GM12878 (cell line): ENCODE measurements around the gene MAPKAP1. TPM values are rescaled to one million over a fixed set of nuclear protein-coding genes. Genes with fewer than 3 reads are reported as not detected.

Source experiments
- ATAC-seq: fragments of 200-7000 bp; cut with Tn5 transposase; 3 replicates; pipeline ENCODE4 v1.9.1; 2020; ENCODE audit warnings: mild to moderate bottlenecking, moderate library complexity
- BruUV-seq: library from RNA; stranded (reverse); fragments of 400-500 nt; replicated peaks from 2 replicates; lab custom pipeline; 2021; lab: Mats Ljungman, UMichigan
- CTCF ChIA-PET: fragments of 300-600 bp; sonication (Branson Sonifier 250); formaldehyde crosslinking; extraction: SDS; loops from one replicate; lab custom pipeline; 2021; ENCODE audit warnings: inconsistent platforms; lab: Yijun Ruan, JAX
- POLR2A ChIA-PET: fragments of 350-600 bp; formaldehyde crosslinking; extraction: SDS; loops from one replicate; lab custom pipeline; 2021; ENCODE audit warnings: inconsistent platforms; lab: Charles Lee
- RAD21 ChIA-PET: fragments of 300-600 bp; sonication (Branson Sonifier 250); formaldehyde crosslinking; loops from one replicate; lab custom pipeline; 2023; ENCODE audit warnings: antibody characterized with exemption; ENCODE audit not compliant: unreplicated experiment; lab: Charles Lee
- SMC1A ChIA-PET: fragments of 300-600 bp; sonication (Branson Sonifier 250); formaldehyde crosslinking; loops from one replicate; lab custom pipeline; 2023; ENCODE audit not compliant: unreplicated experiment, uncharacterized antibody; lab: Charles Lee
- DNase-seq: peaks from one replicate; pipeline ENCODE4 v3.0.0-alpha.2; 2011; ENCODE audit warnings: low read depth, low spot score
- FAIRE-seq: peaks from 3 replicates; lab custom pipeline; 2011; peaks lifted over from hg19 to GRCh38; lab: Jason Lieb, UNC
- H2AFZ ChIP-seq: 2 replicates; pipeline ENCODE4 v1.6.0; 2011; ENCODE audit warnings: low read depth, low read length, control low read depth; ENCODE audit not compliant: control insufficient read depth
- H3K27ac ChIP-seq: 2 replicates; pipeline ENCODE4 v1.5.1; 2011; ENCODE audit warnings: control low read depth; ENCODE audit not compliant: control insufficient read depth, insufficient read depth
- H3K27me3 ChIP-seq, 2 experiments: replicated peaks in 1 of 2; 2 replicates each; pipeline versions ENCODE4 v1.6.0 to v1.6.1; 2011; ENCODE audit warnings: low read length in 1 of 2; ENCODE audit not compliant: control insufficient read depth in 2 of 2, insufficient read depth in 2 of 2
- H3K36me3 ChIP-seq, 2 experiments: 2 replicates each; pipeline ENCODE4 v1.5.1; 2011; ENCODE audit warnings: low read length in 1 of 2; ENCODE audit not compliant: control insufficient read depth in 2 of 2, insufficient read depth in 2 of 2
- H3K4me1 ChIP-seq: 2 replicates; pipeline ENCODE4 v1.6.1; 2011; ENCODE audit warnings: mild to moderate bottlenecking, low read length, moderate library complexity, mixed read lengths; ENCODE audit not compliant: control insufficient read depth, insufficient read depth
- H3K4me2 ChIP-seq: 2 replicates; pipeline ENCODE4 v1.6.0; 2011; ENCODE audit warnings: control low read depth; ENCODE audit not compliant: control insufficient read depth, insufficient read depth
- H3K4me3 ChIP-seq: fragments of 200-600 bp; sonication (generic); 2 replicates; pipeline ENCODE4 v1.5.1; 2016
- H3K79me2 ChIP-seq: 2 replicates; pipeline ENCODE4 v1.6.0; 2011; ENCODE audit warnings: low read length; ENCODE audit not compliant: control insufficient read depth, insufficient read depth
- H3K9ac ChIP-seq: 2 replicates; pipeline ENCODE4 v1.8.0; 2011; ENCODE audit warnings: low read length, control low read depth, mixed read lengths; ENCODE audit not compliant: control insufficient read depth, insufficient read depth
- H3K9me3 ChIP-seq: replicated peaks from 3 replicates; pipeline ENCODE4 v1.5.1; 2011; ENCODE audit warnings: mild to moderate bottlenecking, low read length; ENCODE audit not compliant: control insufficient read depth, insufficient read depth
- H4K20me1 ChIP-seq: 2 replicates; pipeline ENCODE4 v1.6.0; 2011; ENCODE audit not compliant: control insufficient read depth, insufficient read depth
- BMI1 ChIP-seq: fragments of 450-650 bp; IDR thresholded peaks from 2 replicates; pipeline ENCODE4 v1.6.1; 2016; ENCODE audit warnings: mild to moderate bottlenecking, moderate library complexity, borderline replicate concordance
- CBFB ChIP-seq: IDR thresholded peaks from 2 replicates; pipeline ENCODE4 v1.6.1; 2016; ENCODE audit warnings: antibody characterized with exemption, low read depth
- CREM ChIP-seq: IDR thresholded peaks from 2 replicates; pipeline ENCODE4 v1.6.1; 2014; ENCODE audit warnings: antibody characterized with exemption, low read depth
- EZH2 ChIP-seq: IDR thresholded peaks from 2 replicates; pipeline ENCODE4 v1.6.1; 2012; ENCODE audit warnings: low read depth, mild to moderate bottlenecking, control low read depth, inconsistent platforms, low read length, borderline replicate concordance; ENCODE audit not compliant: control insufficient read depth
- FOXM1 ChIP-seq: IDR thresholded peaks from 2 replicates; pipeline ENCODE4 v1.6.1; 2012; ENCODE audit warnings: low read depth, mild to moderate bottlenecking, inconsistent platforms, low read length, moderate library complexity
- HDGF ChIP-seq: fragments of 450-650 bp; IDR thresholded peaks from 2 replicates; pipeline ENCODE4 v1.6.1; 2016; ENCODE audit warnings: antibody characterized with exemption
- LARP7 ChIP-seq: fragments of 450-650 bp; IDR thresholded peaks from 2 replicates; pipeline ENCODE4 v1.6.1; 2017; ENCODE audit warnings: mild to moderate bottlenecking
- MEF2B ChIP-seq: fragments of 450-650 bp; IDR thresholded peaks from 2 replicates; pipeline ENCODE4 v1.6.1; 2018; ENCODE audit warnings: mild to moderate bottlenecking, moderate library complexity; ENCODE audit not compliant: partially characterized antibody, poor library complexity, severe bottlenecking
- NBN ChIP-seq: fragments of 450-650 bp; IDR thresholded peaks from 2 replicates; pipeline ENCODE4 v1.6.1; 2016
- NFIC ChIP-seq: IDR thresholded peaks from 2 replicates; pipeline ENCODE4 v1.6.1; 2012; ENCODE audit warnings: low read depth, mild to moderate bottlenecking, inconsistent platforms, low read length, moderate library complexity
- POLR2AphosphoS2 ChIP-seq: IDR thresholded peaks from 2 replicates; pipeline ENCODE4 v1.6.1; 2011; ENCODE audit warnings: low read depth, mild to moderate bottlenecking, low read length, improper control_type of control experiment, moderate library complexity
- POLR2AphosphoS5 ChIP-seq: IDR thresholded peaks from 2 replicates; pipeline ENCODE4 v1.6.1; 2011; ENCODE audit warnings: mild to moderate bottlenecking, low read length, inconsistent platforms
- RBBP5 ChIP-seq: fragments of 200-600 bp; sonication (generic); conservative IDR thresholded peaks from 2 replicates; pipeline ENCODE4 v1.6.1; 2016
- SMC3 ChIP-seq: IDR thresholded peaks from 2 replicates; pipeline ENCODE4 v1.6.1; 2011; ENCODE audit warnings: low read length, improper control_type of control experiment, borderline replicate concordance
- SUZ12 ChIP-seq: fragments of 200-600 bp; sonication (generic); IDR thresholded peaks from one replicate; pipeline ENCODE4 v1.6.1; 2018; ENCODE audit warnings: antibody characterized with exemption, mild to moderate bottlenecking; ENCODE audit not compliant: unreplicated experiment
- YBX1 ChIP-seq: fragments of 450-650 bp; IDR thresholded peaks from 2 replicates; pipeline ENCODE4 v1.6.1; 2016; ENCODE audit warnings: antibody characterized with exemption
- ZNF207 ChIP-seq: fragments of 450-650 bp; IDR thresholded peaks from 2 replicates; pipeline ENCODE4 v1.6.1; 2014; ENCODE audit warnings: antibody characterized with exemption, mild to moderate bottlenecking, borderline replicate concordance
- WGBS: methylation state at CpG from one replicate; pipeline ENCODE4 v1.1.6; 2016; ENCODE audit warnings: low lambda C conversion rate; ENCODE audit not compliant: insufficient replicate concordance, insufficient coverage; ENCODE audit errors: missing lambda C conversion rate; 5-methylcytosine and 5-hydroxymethylcytosine counted together
- in situ Hi-C: fragments of 300-500 bp; cut with MboI; formaldehyde crosslinking; loops from 9 replicates; pipeline ENCODE4 v1.14.3; 2018; ENCODE audit warnings: mixed read lengths
- intact Hi-C: fragments of 100-400 bp; cut with micrococcal nuclease; formaldehyde crosslinking; loops from one replicate; pipeline ENCODE4 v1.14.2; 2022; ENCODE audit not compliant: unreplicated experiment
- polyA plus RNA-seq, 11 experiments: library from polyadenylated mRNA; depleted of rRNA in 4 of 11; unstranded in 6 of 11; stranded (reverse) in 5 of 11; fragments of >200 nt; fragmentation: Nextera tagmentation in 4 of 11; fragmentation: Illumina TruSeq in 1 of 11; extraction: Ambion mirVana in 4 of 11; extraction: Trizol in 1 of 11; gene quantifications; 1 replicate in 1 of 11; 2 replicates in 10 of 11; pipeline versions ENCODE4 v1.2.1 to v1.2.3, GENCODE V29; 2011 to 2016; ENCODE audit warnings: inconsistent platforms in 2 of 11, missing spikeins in 2 of 11, low read depth in 1 of 11
- total RNA-seq, 4 experiments: library from RNA; depleted of rRNA in 3 of 4; stranded (reverse); fragments of >200 nt in 3 of 4; fragmentation: Illumina TruSeq in 1 of 4; extraction: Trizol in 1 of 4; gene quantifications; 2 replicates each; pipeline versions ENCODE4 v1.2.1 to v1.2.3, GENCODE V29; 2013 to 2021
- TF ChIP-seq, protein P1 (sequence below): IDR thresholded peaks from 2 replicates; pipeline ENCODE4 v1.6.1; 2012; ENCODE audit warnings: low read length, inconsistent platforms
- TF ChIP-seq, protein P2 (sequence below): fragments of 450-650 bp; IDR thresholded peaks from 2 replicates; pipeline ENCODE4 v1.6.1; 2016; ENCODE audit warnings: mild to moderate bottlenecking
- TF ChIP-seq, protein P3 (sequence below): fragments of 450-650 bp; IDR thresholded peaks from 2 replicates; pipeline ENCODE4 v1.6.1; 2017; ENCODE audit warnings: borderline replicate concordance

The MAPKAP1 gene
- total and polyA plus RNA-seq, 10 of the 15 experiments (the other 5 are each of a cell fraction or from before 2014, with no cell fraction given) = 5.1 to 188 (median 105) TPM

DNA sequence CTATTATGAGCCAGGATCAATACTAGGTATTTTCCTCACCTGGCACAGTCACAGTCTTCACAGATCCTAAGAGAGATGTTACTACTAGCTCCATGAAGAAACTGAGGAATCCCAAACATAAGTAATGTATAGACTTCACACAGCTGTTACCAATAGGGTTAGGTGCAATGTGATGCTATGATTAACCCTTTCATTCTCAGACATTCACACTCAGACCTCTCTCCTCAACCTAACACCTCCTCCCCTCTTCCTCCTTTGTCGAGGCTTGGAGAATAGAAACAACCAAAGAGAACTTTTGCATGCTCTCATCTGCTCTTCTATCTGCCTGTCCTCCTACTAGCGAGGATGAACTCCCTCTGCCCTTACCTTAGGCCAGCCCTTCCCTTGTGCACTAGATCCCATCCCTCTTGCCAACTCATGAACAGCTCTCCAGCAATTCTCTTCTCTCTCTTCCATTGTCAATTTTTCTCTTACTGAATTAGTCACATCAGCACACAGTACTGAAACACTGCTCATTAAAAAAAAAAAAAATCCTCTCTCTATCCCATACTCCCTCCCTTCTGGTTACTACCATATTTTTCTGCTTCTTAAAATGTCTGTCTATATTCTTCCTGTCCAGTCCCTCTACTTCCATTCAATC lies 47.7 kb downstream of the MAPKAP1 start:
- FAIRE-seq (no peak), ATAC-seq (peak; percentile 28), DNase-seq (no peak)
- peaks cover 25% of the 10 kb centered on the region for H3K79me2 ChIP-seq
- no peaks in the 10 kb centered on the region; the same call in 2 of the 3 replicates for H3K9me3 ChIP-seq
- H4K20me1 ChIP-seq = no peaks in the 10 kb centered on the region
- 68% methylated on average over 2 of the region's 2 CpGs for WGBS
- POLR2A ChIA-PET = interaction anchor here (0.9 to 2.6 kb wide), 5 partner anchors 9 to 48 kb away, joined by 3 to 20 read pairs (median 6); partner anchors contain the start of gene MAPKAP1
- RAD21 ChIA-PET = interaction anchor here (0.8 to 4.7 kb wide), 4 partner anchors 8 to 26 kb away, joined by 3 to 28 read pairs (median 4); no protein-coding TSS in a partner anchor
- in situ Hi-C loops = no loop called here
- peak overlapping the region; percentile 25; the same call in 1 of the 2 replicates for H3K9ac ChIP-seq
- no peak overlapping the region for H2AFZ ChIP-seq
- peaks cover 21% of the 10 kb centered on the region for H3K4me1 ChIP-seq
- H3K4me2 ChIP-seq = 0 out of 2 replicates have a peak overlapping the region, but pooled peaks have one; percentile 58
- H3K36me3 ChIP-seq = peaks cover 4 to 5% of the 10 kb centered on the region in 2 experiments; a peak in 3 of 4 replicates
- no peak for TF ChIP-seq POLR2AphosphoS5
- TF ChIP-seq, protein P1, sequence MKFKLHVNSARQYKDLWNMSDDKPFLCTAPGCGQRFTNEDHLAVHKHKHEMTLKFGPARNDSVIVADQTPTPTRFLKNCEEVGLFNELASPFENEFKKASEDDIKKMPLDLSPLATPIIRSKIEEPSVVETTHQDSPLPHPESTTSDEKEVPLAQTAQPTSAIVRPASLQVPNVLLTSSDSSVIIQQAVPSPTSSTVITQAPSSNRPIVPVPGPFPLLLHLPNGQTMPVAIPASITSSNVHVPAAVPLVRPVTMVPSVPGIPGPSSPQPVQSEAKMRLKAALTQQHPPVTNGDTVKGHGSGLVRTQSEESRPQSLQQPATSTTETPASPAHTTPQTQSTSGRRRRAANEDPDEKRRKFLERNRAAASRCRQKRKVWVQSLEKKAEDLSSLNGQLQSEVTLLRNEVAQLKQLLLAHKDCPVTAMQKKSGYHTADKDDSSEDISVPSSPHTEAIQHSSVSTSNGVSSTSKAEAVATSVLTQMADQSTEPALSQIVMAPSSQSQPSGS = no peak
- TF ChIP-seq LARP7 = no peak
- TF ChIP-seq, protein P2, sequence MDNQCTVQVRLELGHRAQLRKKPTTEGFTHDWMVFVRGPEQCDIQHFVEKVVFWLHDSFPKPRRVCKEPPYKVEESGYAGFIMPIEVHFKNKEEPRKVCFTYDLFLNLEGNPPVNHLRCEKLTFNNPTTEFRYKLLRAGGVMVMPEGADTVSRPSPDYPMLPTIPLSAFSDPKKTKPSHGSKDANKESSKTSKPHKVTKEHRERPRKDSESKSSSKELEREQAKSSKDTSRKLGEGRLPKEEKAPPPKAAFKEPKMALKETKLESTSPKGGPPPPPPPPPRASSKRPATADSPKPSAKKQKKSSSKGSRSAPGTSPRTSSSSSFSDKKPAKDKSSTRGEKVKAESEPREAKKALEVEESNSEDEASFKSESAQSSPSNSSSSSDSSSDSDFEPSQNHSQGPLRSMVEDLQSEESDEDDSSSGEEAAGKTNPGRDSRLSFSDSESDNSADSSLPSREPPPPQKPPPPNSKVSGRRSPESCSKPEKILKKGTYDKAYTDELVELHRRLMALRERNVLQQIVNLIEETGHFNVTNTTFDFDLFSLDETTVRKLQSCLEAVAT = no peak
- no peak for TF ChIP-seq BMI1
- TF ChIP-seq, protein P3, sequence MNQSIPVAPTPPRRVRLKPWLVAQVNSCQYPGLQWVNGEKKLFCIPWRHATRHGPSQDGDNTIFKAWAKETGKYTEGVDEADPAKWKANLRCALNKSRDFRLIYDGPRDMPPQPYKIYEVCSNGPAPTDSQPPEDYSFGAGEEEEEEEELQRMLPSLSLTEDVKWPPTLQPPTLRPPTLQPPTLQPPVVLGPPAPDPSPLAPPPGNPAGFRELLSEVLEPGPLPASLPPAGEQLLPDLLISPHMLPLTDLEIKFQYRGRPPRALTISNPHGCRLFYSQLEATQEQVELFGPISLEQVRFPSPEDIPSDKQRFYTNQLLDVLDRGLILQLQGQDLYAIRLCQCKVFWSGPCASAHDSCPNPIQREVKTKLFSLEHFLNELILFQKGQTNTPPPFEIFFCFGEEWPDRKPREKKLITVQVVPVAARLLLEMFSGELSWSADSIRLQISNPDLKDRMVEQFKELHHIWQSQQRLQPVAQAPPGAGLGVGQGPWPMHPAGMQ = no peak
- no peak for TF ChIP-seq SMC3
- TF ChIP-seq CBFB = no peak
- TF ChIP-seq NBN = no peak
- no peak; the same call in 1 of the 2 replicates for TF ChIP-seq HDGF
- no peak for TF ChIP-seq MEF2B
- no peak for TF ChIP-seq YBX1
- no peak for TF ChIP-seq SUZ12
- TF ChIP-seq RBBP5 = no peak
- no peak for TF ChIP-seq POLR2AphosphoS2
- no peak for TF ChIP-seq ZNF207
- TF ChIP-seq EZH2 = no peak
- no peak for TF ChIP-seq FOXM1
- TF ChIP-seq NFIC = no peak
- no peak for TF ChIP-seq CREM
- intact Hi-C loops = no loop called here
- SMC1A ChIA-PET = interaction anchor here (1.4 to 4.9 kb wide), 8 partner anchors 9 to 101 kb away, joined by 4 to 19 read pairs (median 9); no protein-coding TSS in a partner anchor
- peak overlapping the region; percentile 64 for H3K27ac ChIP-seq
- H3K27me3 ChIP-seq = no peaks in the 10 kb centered on the region
- no peak overlapping the region for H3K4me3 ChIP-seq
- CTCF ChIA-PET = interaction anchor here (1.0 to 1.8 kb wide), 4 partner anchors 16 to 27 kb away, joined by 3 to 5 read pairs (median 4); no protein-coding TSS in a partner anchor
- BruUV-seq = TSS peak; percentile 66
